NB4 (cell line): ENCODE measurements around the gene NR2F1-AS1.
"Not testable (repeated sequence)": the region's sequence is repeated elsewhere in the genome, so short reads cannot be mapped to it uniquely, and the experiment has no call there.

Experiments used
- DNase-seq: peaks from one replicate; pipeline ENCODE4 v3.0.0; 2010; ENCODE audit warnings: low read depth
- H3K4me3 ChIP-seq: one replicate; pipeline ENCODE4 v1.5.1; 2011; ENCODE audit warnings: mild to moderate bottlenecking, low read depth, low read length, moderate library complexity
- CTCF ChIP-seq: IDR thresholded peaks from one replicate; pipeline ENCODE4 v1.5.1; 2012; ENCODE audit warnings: low read depth, low read length
- MAX ChIP-seq: IDR thresholded peaks from 2 replicates; pipeline ENCODE4 v1.6.1; 2011; ENCODE audit warnings: low read depth, low read length
- MYC ChIP-seq: IDR thresholded peaks from 2 replicates; pipeline ENCODE4 v1.6.1; 2011; ENCODE audit warnings: low read depth, low read length
- POLR2A ChIP-seq: IDR thresholded peaks from 2 replicates; pipeline ENCODE4 v1.6.1; 2011; ENCODE audit warnings: mild to moderate bottlenecking; ENCODE audit not compliant: insufficient read length; ENCODE audit errors: extremely low read depth

The NR2F1-AS1 gene

GRCh38 chr5:93460286-93460685 lies 120.7 kb downstream of the NR2F1-AS1 start:
- no peak for TF ChIP-seq POLR2A
- TF ChIP-seq CTCF = no peak
- TF ChIP-seq MAX = no peak
- no peak for TF ChIP-seq MYC
- no peak for DNase-seq
- H3K4me3 ChIP-seq = no peak overlapping the region

- not testable (repeated sequence) for DNase-seq, H3K4me3 ChIP-seq
Measured at GRCh38 chr5:93456796-93457195, 124.2 kb downstream of the NR2F1-AS1 start.

- TF ChIP-seq POLR2A (no peak), MYC (no peak)
Measured at GRCh38 chr5:93454896-93455295, 126.1 kb downstream of the NR2F1-AS1 start.

GRCh38 chr5:93452255-93452654 lies 128.8 kb downstream of the NR2F1-AS1 start:
- TF ChIP-seq MYC (no peak), MAX (no peak), POLR2A (no peak), CTCF (no peak)
- no peak overlapping the region for H3K4me3 ChIP-seq
- DNase-seq = no peak

More at GRCh38 chr5:93454896-93455295, 126.1 kb downstream of the NR2F1-AS1 start:
- DNase-seq = no peak
- H3K4me3 ChIP-seq = no peak overlapping the region

GRCh38 chr5:93438124-93438523 lies 142.9 kb downstream of the NR2F1-AS1 start:
- no peak overlapping the region for H3K4me3 ChIP-seq
- TF ChIP-seq POLR2A = no peak
- no peak for TF ChIP-seq MAX
- no peak for TF ChIP-seq MYC
- TF ChIP-seq CTCF = no peak
- DNase-seq = no peak

GRCh38 chr5:93436083-93436482 lies 144.9 kb downstream of the NR2F1-AS1 start:
- no peak for DNase-seq
- TF ChIP-seq MAX (no peak), CTCF (no peak), MYC (no peak), POLR2A (no peak)
- H3K4me3 ChIP-seq = no peak overlapping the region

- peak; percentile 1 for DNase-seq
- TF ChIP-seq MAX (no peak), MYC (no peak)
- H3K4me3 ChIP-seq = no peak overlapping the region
Measured at GRCh38 chr5:93433422-93433821, 147.6 kb downstream of the NR2F1-AS1 start.
